HFFc6 (cell line): ENCODE results near the gene BACH2. TPM values are rescaled to one million over a fixed set of nuclear protein-coding genes. Genes with fewer than 3 reads are reported as not detected.

ENCODE experiments used
- DNase-seq: peaks from one replicate; pipeline ENCODE4 v3.0.0-alpha.2; 2018
- H3K27ac Mint-ChIP-seq: 2 replicates; pipeline ENCODE4 v1.8.0; 2020; ENCODE audit warnings: mild to moderate bottlenecking, mixed read lengths
- H3K27me3 Mint-ChIP-seq: 2 replicates; pipeline ENCODE4 v1.8.0; 2021; ENCODE audit warnings: mild to moderate bottlenecking, moderate library complexity, mixed read lengths; ENCODE audit not compliant: insufficient read depth
- H3K36me3 Mint-ChIP-seq: 2 replicates; pipeline ENCODE4 v1.8.0; 2021; ENCODE audit warnings: low read depth, mixed read lengths
- H3K4me1 Mint-ChIP-seq: 2 replicates; pipeline ENCODE4 v1.8.0; 2020; ENCODE audit warnings: low read depth, mixed read lengths
- H3K4me3 Mint-ChIP-seq: 2 replicates; pipeline ENCODE4 v1.8.0; 2020; ENCODE audit warnings: mild to moderate bottlenecking, moderate library complexity, mixed read lengths
- H3K9me3 Mint-ChIP-seq: 2 replicates; pipeline ENCODE4 v1.8.0; 2020; ENCODE audit warnings: mild to moderate bottlenecking, mixed read lengths
- CTCF ChIP-seq: fragments of 200-600 bp; sonication (generic); IDR thresholded peaks from 2 replicates; pipeline ENCODE4 v1.5.0; 2021; ENCODE audit warnings: antibody characterized with exemption, mild to moderate bottlenecking
- total RNA-seq, 6 experiments: library from RNA; stranded (reverse); fragmentation: NEBNext Ultra II Directional; extraction: Animal tissue kit (Norgen Biotek cat#: 25700); gene quantifications; 2 replicates in 1 of 6; 3 replicates in 5 of 6; pipeline ENCODE4 v1.2.3, GENCODE V29; 2021

The BACH2 gene
- total RNA-seq, 6 experiments from 2014 or later = not detected

GRCh38 chr6:90274451-90275030 lies 22.1 kb downstream of the BACH2 start:
- Mint-ChIP-seq H3K27ac (no peak overlapping the region), H3K4me1 (no peaks in the 10 kb centered on the region), H3K9me3 (no peaks in the 10 kb centered on the region), H3K4me3 (no peak overlapping the region), H3K36me3 (no peaks in the 10 kb centered on the region), H3K27me3 (no peaks in the 10 kb centered on the region; the same call in none of the 2 replicates)
- TF ChIP-seq CTCF = no peak
- DNase-seq = no peak

- no peak for DNase-seq
- H3K4me1 Mint-ChIP-seq = no peaks in the 10 kb centered on the region
- H3K27ac Mint-ChIP-seq = no peak overlapping the region
- no peaks in the 10 kb centered on the region; the same call in none of the 2 replicates for H3K27me3 Mint-ChIP-seq
- H3K4me3 Mint-ChIP-seq = no peak overlapping the region
- H3K9me3 Mint-ChIP-seq = no peaks in the 10 kb centered on the region
- no peak for TF ChIP-seq CTCF
- no peaks in the 10 kb centered on the region for H3K36me3 Mint-ChIP-seq
These were observed 22.8 kb downstream of the BACH2 start for GRCh38 chr6:90273863-90274262.

DNA sequence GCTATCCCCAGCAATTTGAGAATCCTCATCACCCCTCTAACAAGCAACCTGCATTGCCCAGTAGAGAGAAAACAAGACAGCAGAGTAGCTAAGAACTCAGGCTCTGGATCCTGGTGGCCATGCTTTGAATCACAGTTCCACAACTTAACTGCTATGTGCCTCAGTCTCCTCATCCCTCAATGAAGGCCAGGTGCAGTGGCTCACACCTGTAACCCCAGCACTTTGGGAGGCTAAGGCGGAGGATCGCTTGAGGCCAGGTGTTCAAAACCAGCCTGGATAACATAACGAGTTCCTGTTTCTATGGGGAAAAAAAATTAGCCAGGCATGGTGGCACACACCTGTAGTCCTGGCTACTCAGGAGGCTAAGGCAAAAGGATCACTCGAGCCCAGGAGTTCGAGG lies 23.7 kb downstream of the BACH2 start:
- Mint-ChIP-seq H3K36me3 (no peaks in the 10 kb centered on the region), H3K4me3 (no peak overlapping the region), H3K27ac (no peak overlapping the region), H3K4me1 (no peaks in the 10 kb centered on the region), H3K9me3 (no peaks in the 10 kb centered on the region), H3K27me3 (no peaks in the 10 kb centered on the region; the same call in none of the 2 replicates)
- no peak for DNase-seq
- no peak for TF ChIP-seq CTCF

DNA sequence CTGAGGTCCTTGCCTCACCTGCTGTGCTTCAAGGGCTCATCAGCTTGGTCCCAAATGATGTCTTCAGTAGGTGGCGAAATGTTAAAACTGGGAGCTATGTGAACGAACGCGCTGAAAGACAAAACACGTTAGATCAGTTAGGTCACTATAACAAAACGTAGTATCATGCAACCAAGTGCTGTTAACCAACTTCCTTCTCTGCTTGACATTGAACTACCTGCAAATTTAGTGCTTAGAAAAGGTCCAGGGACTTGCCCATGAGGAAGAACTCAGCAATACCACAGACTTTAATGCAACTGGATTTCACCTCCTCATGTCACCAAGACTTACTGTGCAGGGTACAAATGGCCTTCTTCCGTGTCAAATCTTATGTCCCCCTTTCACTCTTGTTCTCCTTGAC lies 24.8 kb downstream of the BACH2 start:
- Mint-ChIP-seq H3K4me1 (no peaks in the 10 kb centered on the region), H3K27me3 (no peaks in the 10 kb centered on the region; the same call in none of the 2 replicates), H3K4me3 (no peak overlapping the region), H3K27ac (no peak overlapping the region), H3K36me3 (no peaks in the 10 kb centered on the region), H3K9me3 (no peaks in the 10 kb centered on the region)
- TF ChIP-seq CTCF = no peak
- no peak for DNase-seq

- Mint-ChIP-seq H3K4me3 (no peak overlapping the region), H3K27ac (no peak overlapping the region), H3K9me3 (no peaks in the 10 kb centered on the region), H3K27me3 (peaks cover 2% of the 10 kb centered on the region; the same call in 1 of the 2 replicates), H3K36me3 (no peaks in the 10 kb centered on the region), H3K4me1 (no peaks in the 10 kb centered on the region)
- DNase-seq = no peak
- TF ChIP-seq CTCF = no peak
These were observed 27.3 kb downstream of the BACH2 start for GRCh38 chr6:90269334-90269733.
